GM18526 (cell line): ENCODE measurements around the gene MARCHF2.

Experiments
- POLR2A ChIP-seq: IDR thresholded peaks from 3 replicates; pipeline ENCODE4 v1.6.1; 2011; ENCODE audit not compliant: insufficient read length; ENCODE audit errors: extremely low read depth

The MARCHF2 gene

DNA sequence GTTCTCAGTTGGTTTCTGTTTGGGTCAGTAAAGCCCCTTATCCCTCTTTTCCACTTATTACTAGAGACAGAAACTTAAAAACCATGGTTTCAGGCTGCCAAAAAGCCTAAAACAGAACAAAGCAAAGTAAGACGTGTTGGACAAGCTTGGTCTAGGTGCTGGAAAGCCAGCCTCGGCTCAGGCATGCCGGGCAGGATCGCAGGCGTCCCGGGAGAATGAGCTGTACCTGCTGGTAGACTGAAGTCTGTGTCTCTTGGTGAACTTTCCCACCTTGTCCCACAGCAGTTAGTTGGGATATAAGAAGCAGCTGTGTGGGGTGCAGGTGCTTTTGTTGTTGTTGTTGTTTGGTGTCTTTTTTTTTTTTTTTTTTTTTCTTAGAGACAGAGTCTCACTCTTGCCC lies 68.5 kb downstream of the MARCHF2 start:
- no peak for TF ChIP-seq POLR2A

- TF ChIP-seq POLR2A: no peak
Observed at GRCh38 chr19:8482696-8483095, 69.6 kb downstream of the MARCHF2 start.

DNA sequence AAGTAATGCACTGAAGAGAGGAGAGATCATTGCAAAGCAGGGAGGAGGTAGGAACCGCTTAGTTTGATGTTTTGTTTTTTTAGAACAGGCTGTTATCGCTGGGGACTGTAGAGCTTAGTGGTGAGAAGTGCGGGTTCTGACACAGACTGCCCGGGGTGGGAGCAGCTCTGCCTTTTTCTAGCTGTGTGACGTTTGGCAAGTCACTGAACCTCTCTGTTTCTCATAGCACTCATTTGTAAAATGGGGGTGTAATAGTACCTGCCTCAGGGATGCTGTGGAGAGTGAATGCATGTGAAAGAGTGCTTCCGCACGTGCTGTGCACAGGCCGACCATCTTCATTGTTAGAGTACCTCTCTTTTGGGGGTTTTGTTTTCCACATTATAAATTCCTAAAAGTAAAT lies 70.1 kb downstream of the MARCHF2 start:
- no peak for TF ChIP-seq POLR2A

GRCh38 chr19:8484331-8484894 lies 71.3 kb downstream of the MARCHF2 start:
- TF ChIP-seq POLR2A: no peak

DNA sequence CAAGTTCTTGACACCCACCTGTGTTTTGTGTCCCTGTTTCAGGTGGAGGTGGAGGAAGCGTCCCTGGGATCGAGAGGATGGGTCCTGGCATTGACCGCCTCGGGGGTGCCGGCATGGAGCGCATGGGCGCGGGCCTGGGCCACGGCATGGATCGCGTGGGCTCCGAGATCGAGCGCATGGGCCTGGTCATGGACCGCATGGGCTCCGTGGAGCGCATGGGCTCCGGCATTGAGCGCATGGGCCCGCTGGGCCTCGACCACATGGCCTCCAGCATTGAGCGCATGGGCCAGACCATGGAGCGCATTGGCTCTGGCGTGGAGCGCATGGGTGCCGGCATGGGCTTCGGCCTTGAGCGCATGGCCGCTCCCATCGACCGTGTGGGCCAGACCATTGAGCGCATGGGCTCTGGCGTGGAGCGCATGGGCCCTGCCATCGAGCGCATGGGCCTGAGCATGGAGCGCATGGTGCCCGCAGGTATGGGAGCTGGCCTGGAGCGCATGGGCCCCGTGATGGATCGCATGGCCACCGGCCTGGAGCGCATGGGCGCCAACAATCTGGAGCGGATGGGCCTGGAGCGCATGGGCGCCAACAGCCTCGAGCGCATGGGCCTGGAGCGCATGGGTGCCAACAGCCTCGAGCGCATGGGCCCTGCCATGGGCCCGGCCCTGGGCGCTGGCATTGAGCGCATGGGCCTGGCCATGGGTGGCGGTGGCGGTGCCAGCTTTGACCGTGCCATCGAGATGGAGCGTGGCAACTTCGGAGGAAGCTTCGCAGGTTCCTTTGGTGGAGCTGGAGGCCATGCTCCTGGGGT lies 72.7 kb downstream of the MARCHF2 start:
- no peak for TF ChIP-seq POLR2A

DNA sequence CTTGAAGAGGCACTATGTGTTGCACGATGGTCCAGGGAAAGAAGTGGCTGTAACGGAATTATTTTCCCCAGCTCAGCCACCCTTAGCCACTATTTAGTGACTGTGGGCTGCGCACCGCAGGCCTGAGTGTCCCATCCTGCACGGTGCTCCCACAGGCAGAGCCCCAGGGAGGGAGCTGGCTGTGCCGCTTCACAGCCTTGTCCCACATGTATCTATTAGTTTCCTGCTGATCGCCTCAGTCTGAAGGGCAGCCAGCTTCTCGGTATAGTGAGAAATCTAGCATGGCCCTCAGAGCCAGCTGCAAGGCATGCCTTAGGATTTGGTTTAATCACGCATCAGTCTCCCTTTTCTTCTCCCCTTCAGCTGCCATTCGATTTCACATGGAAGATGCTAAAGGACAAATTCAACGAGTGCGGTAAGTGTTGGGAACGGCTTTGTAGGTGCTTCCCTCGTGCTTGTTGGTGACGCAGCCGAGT lies 73.6 kb downstream of the MARCHF2 start:
- TF ChIP-seq POLR2A: no peak

DNA sequence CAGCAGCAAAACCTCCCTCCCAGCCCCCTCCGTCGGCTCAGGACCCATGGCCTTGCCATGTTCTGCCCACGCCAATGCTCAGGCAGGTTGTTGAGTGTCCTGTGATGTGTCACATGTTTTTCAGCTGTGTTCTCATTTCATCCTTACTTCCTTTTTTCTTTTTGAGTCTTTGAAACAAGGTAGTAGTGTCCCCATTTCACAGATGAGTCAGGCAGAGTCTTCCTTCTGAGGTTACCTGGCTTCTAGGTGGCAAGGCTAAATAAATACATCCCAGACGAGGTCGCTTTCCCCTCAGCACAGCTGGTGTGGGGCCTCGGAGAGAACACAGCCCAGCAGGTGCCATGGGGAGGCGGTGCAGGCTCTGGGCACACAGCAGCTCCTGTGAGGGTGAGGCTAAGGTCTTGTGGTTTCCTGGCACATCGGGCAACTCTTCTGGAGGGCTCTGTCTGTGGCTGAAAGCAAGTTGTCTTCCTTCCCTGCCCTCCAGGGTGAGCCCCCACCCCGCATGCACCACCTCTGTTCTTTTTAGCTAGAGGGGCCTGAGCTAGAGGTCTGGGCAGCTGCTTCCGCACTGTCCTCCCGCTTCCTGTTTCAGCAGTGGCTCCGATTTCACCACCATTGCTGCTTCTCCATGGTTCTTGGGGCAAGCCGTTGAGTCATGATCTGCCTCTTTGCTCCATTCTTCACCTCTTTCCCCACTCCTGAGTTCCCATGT lies 74.2 kb downstream of the MARCHF2 start:
- no peak for TF ChIP-seq POLR2A

DNA sequence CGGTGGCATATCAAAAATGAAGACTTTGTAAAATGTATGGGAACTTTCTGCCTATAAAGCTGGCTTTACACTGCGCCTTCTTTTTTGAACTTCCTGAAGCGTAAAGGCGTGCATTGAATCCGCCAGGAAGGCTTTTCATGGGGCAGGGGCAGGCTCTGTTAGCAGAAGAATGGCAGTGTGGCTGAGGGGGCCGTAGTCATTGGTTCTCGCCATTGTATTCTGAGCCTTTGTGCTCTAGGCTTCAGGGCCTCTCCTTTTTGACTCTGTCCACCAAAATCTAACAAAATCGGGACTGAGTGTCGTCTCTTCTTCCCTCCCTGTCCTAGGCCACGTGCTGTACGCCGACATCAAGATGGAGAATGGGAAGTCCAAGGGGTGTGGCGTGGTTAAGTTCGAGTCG lies 75.3 kb downstream of the MARCHF2 start:
- TF ChIP-seq POLR2A: no peak
